ENCODE results near the gene ROCK2. TPM values are rescaled to one million over a fixed set of nuclear protein-coding genes. Genes with fewer than 3 reads are reported as not detected.

Gene ROCK2
- total and polyA plus RNA-seq, 9 of the 15 experiments (the other 6 are each of a cell fraction or from before 2014, with no cell fraction given): 4.9 to 30.6 (median 14.3) TPM

DNA sequence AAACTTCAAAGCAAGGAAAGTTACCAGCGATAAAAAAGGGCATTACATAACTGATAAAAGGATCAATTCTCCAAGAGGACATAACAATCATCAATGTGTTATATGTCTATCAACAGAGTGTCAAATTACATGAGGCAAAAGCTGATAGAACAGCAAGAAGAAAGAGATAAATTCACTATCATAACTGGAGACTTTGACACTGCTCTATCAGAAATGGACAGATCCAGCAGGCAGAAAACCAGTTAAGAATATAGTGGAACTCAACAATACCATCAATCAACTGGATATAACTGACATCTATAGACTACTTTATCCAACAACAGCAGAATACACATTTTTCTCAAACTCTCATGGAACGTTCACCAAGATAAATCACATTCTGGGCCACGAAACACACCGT, 65.0 kb downstream of the ROCK2 start (continued):
- TF ChIP-seq, protein P1, sequence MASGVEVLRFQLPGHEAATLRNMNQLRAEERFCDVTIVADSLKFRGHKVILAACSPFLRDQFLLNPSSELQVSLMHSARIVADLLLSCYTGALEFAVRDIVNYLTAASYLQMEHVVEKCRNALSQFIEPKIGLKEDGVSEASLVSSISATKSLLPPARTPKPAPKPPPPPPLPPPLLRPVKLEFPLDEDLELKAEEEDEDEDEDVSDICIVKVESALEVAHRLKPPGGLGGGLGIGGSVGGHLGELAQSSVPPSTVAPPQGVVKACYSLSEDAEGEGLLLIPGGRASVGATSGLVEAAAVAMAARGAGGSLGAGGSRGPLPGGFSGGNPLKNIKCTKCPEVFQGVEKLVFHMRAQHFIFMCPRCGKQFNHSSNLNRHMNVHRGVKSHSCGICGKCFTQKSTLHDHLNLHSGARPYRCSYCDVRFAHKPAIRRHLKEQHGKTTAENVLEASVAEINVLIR (CRISPR knock-in tag; IDR thresholded peaks at IDR 0.05): no peak
- TF ChIP-seq, protein P2, sequence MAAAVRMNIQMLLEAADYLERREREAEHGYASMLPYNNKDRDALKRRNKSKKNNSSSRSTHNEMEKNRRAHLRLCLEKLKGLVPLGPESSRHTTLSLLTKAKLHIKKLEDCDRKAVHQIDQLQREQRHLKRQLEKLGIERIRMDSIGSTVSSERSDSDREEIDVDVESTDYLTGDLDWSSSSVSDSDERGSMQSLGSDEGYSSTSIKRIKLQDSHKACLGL (CRISPR knock-in tag; IDR thresholded peaks at IDR 0.05; ENCODE audit: borderline replicate concordance, poor library complexity, severe bottlenecking): no peak
- TF ChIP-seq ZNF232 (CRISPR knock-in tag; IDR thresholded peaks at IDR 0.05): no peak
- no peak for TF ChIP-seq ELF1 (tag; IDR thresholded peaks at IDR 0.05)
- TF ChIP-seq TARDBP (IDR thresholded peaks at IDR 0.05): 0 out of 2 replicates have a peak, but pooled peaks have one; percentile 23
- no peak for TF ChIP-seq ZNF668 (CRISPR knock-in tag; IDR thresholded peaks at IDR 0.05)
- no peak for TF ChIP-seq COPS2 (conservative IDR thresholded peaks at IDR 0.05)
- TF ChIP-seq RBBP5 (IDR thresholded peaks at IDR 0.05; ENCODE audit: borderline replicate concordance, insufficient read depth, low read length, poor library complexity, severe bottlenecking): no peak
- TF ChIP-seq RFX5 (IDR thresholded peaks at IDR 0.05; ENCODE audit: low read depth, low read length): 0 out of 2 replicates have a peak, but pooled peaks have one; percentile 44
- no peak for TF ChIP-seq ETS2 (tag; IDR thresholded peaks at IDR 0.05; ENCODE audit: borderline replicate concordance, poor library complexity, severe bottlenecking)
- TF ChIP-seq, protein P3, sequence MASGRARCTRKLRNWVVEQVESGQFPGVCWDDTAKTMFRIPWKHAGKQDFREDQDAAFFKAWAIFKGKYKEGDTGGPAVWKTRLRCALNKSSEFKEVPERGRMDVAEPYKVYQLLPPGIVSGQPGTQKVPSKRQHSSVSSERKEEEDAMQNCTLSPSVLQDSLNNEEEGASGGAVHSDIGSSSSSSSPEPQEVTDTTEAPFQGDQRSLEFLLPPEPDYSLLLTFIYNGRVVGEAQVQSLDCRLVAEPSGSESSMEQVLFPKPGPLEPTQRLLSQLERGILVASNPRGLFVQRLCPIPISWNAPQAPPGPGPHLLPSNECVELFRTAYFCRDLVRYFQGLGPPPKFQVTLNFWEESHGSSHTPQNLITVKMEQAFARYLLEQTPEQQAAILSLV (tag; IDR thresholded peaks at IDR 0.05): no peak
- TF ChIP-seq ZNF3 (CRISPR knock-in tag; IDR thresholded peaks at IDR 0.05): no peak
- TF ChIP-seq MCM3 (IDR thresholded peaks at IDR 0.05): no peak
- TF ChIP-seq FOS (IDR thresholded peaks at IDR 0.05; ENCODE audit: extremely low read depth, insufficient read length): no peak
- TF ChIP-seq ZFX (CRISPR knock-in tag; IDR thresholded peaks at IDR 0.05): no peak
- no peak for TF ChIP-seq STAT5B (CRISPR knock-in tag; IDR thresholded peaks at IDR 0.05)
- TF ChIP-seq, protein P4, sequence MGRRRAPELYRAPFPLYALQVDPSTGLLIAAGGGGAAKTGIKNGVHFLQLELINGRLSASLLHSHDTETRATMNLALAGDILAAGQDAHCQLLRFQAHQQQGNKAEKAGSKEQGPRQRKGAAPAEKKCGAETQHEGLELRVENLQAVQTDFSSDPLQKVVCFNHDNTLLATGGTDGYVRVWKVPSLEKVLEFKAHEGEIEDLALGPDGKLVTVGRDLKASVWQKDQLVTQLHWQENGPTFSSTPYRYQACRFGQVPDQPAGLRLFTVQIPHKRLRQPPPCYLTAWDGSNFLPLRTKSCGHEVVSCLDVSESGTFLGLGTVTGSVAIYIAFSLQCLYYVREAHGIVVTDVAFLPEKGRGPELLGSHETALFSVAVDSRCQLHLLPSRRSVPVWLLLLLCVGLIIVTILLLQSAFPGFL (CRISPR knock-in tag; IDR thresholded peaks at IDR 0.05): no peak
- TF ChIP-seq MXI1 (IDR thresholded peaks at IDR 0.05; ENCODE audit: low read depth, low read length): 0 out of 2 replicates have a peak, but pooled peaks have one; percentile 24
- no peak for TF ChIP-seq BDP1 (IDR thresholded peaks at IDR 0.05; ENCODE audit: insufficient read depth, insufficient read length)
- TF ChIP-seq, protein P5, sequence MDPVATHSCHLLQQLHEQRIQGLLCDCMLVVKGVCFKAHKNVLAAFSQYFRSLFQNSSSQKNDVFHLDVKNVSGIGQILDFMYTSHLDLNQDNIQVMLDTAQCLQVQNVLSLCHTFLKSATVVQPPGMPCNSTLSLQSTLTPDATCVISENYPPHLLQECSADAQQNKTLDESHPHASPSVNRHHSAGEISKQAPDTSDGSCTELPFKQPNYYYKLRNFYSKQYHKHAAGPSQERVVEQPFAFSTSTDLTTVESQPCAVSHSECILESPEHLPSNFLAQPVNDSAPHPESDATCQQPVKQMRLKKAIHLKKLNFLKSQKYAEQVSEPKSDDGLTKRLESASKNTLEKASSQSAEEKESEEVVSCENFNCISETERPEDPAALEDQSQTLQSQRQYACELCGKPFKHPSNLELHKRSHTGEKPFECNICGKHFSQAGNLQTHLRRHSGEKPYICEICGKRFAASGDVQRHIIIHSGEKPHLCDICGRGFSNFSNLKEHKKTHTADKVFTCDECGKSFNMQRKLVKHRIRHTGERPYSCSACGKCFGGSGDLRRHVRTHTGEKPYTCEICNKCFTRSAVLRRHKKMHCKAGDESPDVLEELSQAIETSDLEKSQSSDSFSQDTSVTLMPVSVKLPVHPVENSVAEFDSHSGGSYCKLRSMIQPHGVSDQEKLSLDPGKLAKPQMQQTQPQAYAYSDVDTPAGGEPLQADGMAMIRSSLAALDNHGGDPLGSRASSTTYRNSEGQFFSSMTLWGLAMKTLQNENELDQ (CRISPR knock-in tag; IDR thresholded peaks at IDR 0.05; ENCODE audit: borderline replicate concordance): no peak
